A549 (cell line): ENCODE data around the gene SUPV3L1. TPM values are rescaled to one million over a fixed set of nuclear protein-coding genes. Genes with fewer than 3 reads are reported as not detected.

ENCODE experiments used
- ATAC-seq, 2 experiments: fragments of 200-7000 bp in 1 of 2; fragments of >200 bp in 1 of 2; cut with Nextera tagmentation in 1 of 2; cut with Tn5 transposase in 1 of 2; 3 replicates each; pipeline versions ENCODE4 v1.8.0 to v1.9.1; 2018 to 2020; ENCODE audit warnings: mild to moderate bottlenecking in 1 of 2, moderate library complexity in 1 of 2
- CTCF ChIA-PET: fragments of 300-600 bp; sonication (Branson Sonifier 250); formaldehyde crosslinking; extraction: SDS; loops from one replicate; lab custom pipeline; 2021; ENCODE audit warnings: antibody characterized with exemption, inconsistent platforms; lab: Yijun Ruan, JAX
- POLR2A ChIA-PET: fragments of 350-600 bp; formaldehyde crosslinking; extraction: SDS; loops from one replicate; lab custom pipeline; 2021; ENCODE audit warnings: antibody characterized with exemption, inconsistent platforms; lab: Yijun Ruan, JAX
- DNase-seq, 2 experiments: peaks; one replicate each; pipeline versions ENCODE4 v3.0.0 to v3.0.0-alpha.2; 2011 to 2016; ENCODE audit warnings: low read depth in 1 of 2, low spot score in 1 of 2
- FAIRE-seq: peaks from 2 replicates; lab custom pipeline; 2011; peaks lifted over from hg19 to GRCh38; lab: Jason Lieb, UNC
- H3K27ac ChIP-seq, 2 experiments: fragments of >200 bp; sonication (Bioruptor Twin); formaldehyde crosslinking; 3 replicates each; pipeline ENCODE4 v1.5.1; 2016 to 2017
- H3K4me1 ChIP-seq: fragments of >200 bp; sonication (Bioruptor Twin); formaldehyde crosslinking; 3 replicates; pipeline ENCODE4 v1.6.1; 2016
- H3K4me2 ChIP-seq: fragments of >200 bp; sonication (Bioruptor Twin); formaldehyde crosslinking; 3 replicates; pipeline ENCODE4 v1.6.1; 2016
- H3K4me3 ChIP-seq: fragments of >200 bp; sonication (Bioruptor Twin); formaldehyde crosslinking; 3 replicates; pipeline ENCODE4 v1.5.1; 2016
- H3K9me3 ChIP-seq: fragments of >200 bp; sonication (Bioruptor Twin); formaldehyde crosslinking; 3 replicates; pipeline ENCODE4 v1.6.1; 2016
- ATOH8 ChIP-seq: fragments of 250-450 bp; sonication (Bioruptor Pico); IDR thresholded peaks from 2 replicates; pipeline ENCODE4 v1.5.0; 2020; ENCODE audit warnings: low read depth, mild to moderate bottlenecking, moderate library complexity
- BCL3 ChIP-seq: fragments of >200 bp; sonication (Bioruptor Twin); formaldehyde crosslinking; IDR thresholded peaks from 3 replicates; pipeline ENCODE4 v1.6.1; 2016
- CBX2 ChIP-seq: fragments of 200-600 bp; sonication (generic); IDR thresholded peaks from 2 replicates; pipeline ENCODE4 v1.6.1; 2016; ENCODE audit warnings: low read depth, mild to moderate bottlenecking, borderline replicate concordance
- CEBPB ChIP-seq, 2 experiments: fragments of >200 bp in 1 of 2; sonication (Bioruptor Twin) in 1 of 2; formaldehyde crosslinking in 1 of 2; IDR thresholded peaks; 2 replicates each; pipeline ENCODE4 v1.6.1; 2012 to 2016
- CHD2 ChIP-seq: fragments of 150-350 bp; IDR thresholded peaks from 2 replicates; pipeline ENCODE4 v1.6.1; 2014; ENCODE audit warnings: low read length; ENCODE audit not compliant: partially characterized antibody
- E2F6 ChIP-seq: IDR thresholded peaks from 2 replicates; pipeline ENCODE4 v1.6.1; 2012; ENCODE audit warnings: low read depth, borderline replicate concordance
- HEYL ChIP-seq: fragments of 250-450 bp; sonication (Bioruptor Pico); IDR thresholded peaks from 2 replicates; pipeline ENCODE4 v1.8.0; 2021; ENCODE audit warnings: mild to moderate bottlenecking, moderate library complexity
- HOXA7 ChIP-seq: fragments of 250-450 bp; sonication (Bioruptor Pico); IDR thresholded peaks from 2 replicates; pipeline ENCODE4 v1.5.0; 2020; ENCODE audit warnings: mild to moderate bottlenecking, moderate library complexity
- HOXB5 ChIP-seq: fragments of 250-450 bp; sonication (Bioruptor Pico); IDR thresholded peaks from 2 replicates; pipeline ENCODE4 v1.5.0; 2020; ENCODE audit warnings: mild to moderate bottlenecking, moderate library complexity
- JUNB ChIP-seq: fragments of >200 bp; sonication (Bioruptor Twin); formaldehyde crosslinking; IDR thresholded peaks from 2 replicates; pipeline ENCODE4 v1.6.1; 2016
- NR3C1 ChIP-seq: fragments of >200 bp; sonication (Bioruptor Twin); formaldehyde crosslinking; IDR thresholded peaks from 3 replicates; pipeline ENCODE4 v1.6.1; 2017
- PBX3 ChIP-seq: IDR thresholded peaks from 2 replicates; pipeline ENCODE4 v1.6.1; 2012
- RAD21 ChIP-seq, 2 experiments: fragments of >200 bp in 1 of 2; sonication (Bioruptor Twin) in 1 of 2; formaldehyde crosslinking in 1 of 2; IDR thresholded peaks in 1 of 2; conservative IDR thresholded peaks in 1 of 2; 2 replicates in 1 of 2; 3 replicates in 1 of 2; pipeline ENCODE4 v1.6.1; 2012 to 2018; ENCODE audit warnings: inconsistent platforms in 1 of 2
- REST ChIP-seq: fragments of 200-600 bp; sonication (generic); IDR thresholded peaks from 2 replicates; pipeline ENCODE4 v1.6.1; 2016; ENCODE audit warnings: antibody characterized with exemption, mild to moderate bottlenecking, moderate library complexity
- USF2 ChIP-seq: fragments of 450-650 bp; IDR thresholded peaks from 2 replicates; pipeline ENCODE4 v1.6.1; 2014; ENCODE audit warnings: antibody characterized with exemption
- ZC3H11A ChIP-seq: fragments of 450-650 bp; IDR thresholded peaks from 2 replicates; pipeline ENCODE4 v1.6.1; 2014; ENCODE audit warnings: antibody characterized with exemption, mild to moderate bottlenecking
- ZNF302 ChIP-seq: fragments of 250-450 bp; sonication (Bioruptor Pico); IDR thresholded peaks from 2 replicates; pipeline ENCODE4 v1.9.0; 2021; ENCODE audit warnings: inconsistent platforms, mild to moderate bottlenecking, moderate library complexity
- WGBS: methylation state at CpG from one replicate; pipeline ENCODE4 v1.1.6; 2017; ENCODE audit errors: missing lambda C conversion rate; 5-methylcytosine and 5-hydroxymethylcytosine counted together
- polyA plus RNA-seq, 4 experiments: library from polyadenylated mRNA; depleted of rRNA in 3 of 4; stranded (reverse); fragments of >200 nt; fragmentation: RNase III in 1 of 4; extraction: RNeasy Plus Mini Kit Qiagen cat#74134 plus additional on column Dnase treatment in 1 of 4; gene quantifications; 2 replicates in 3 of 4; 3 replicates in 1 of 4; pipeline ENCODE4 v1.2.3, GENCODE V29; 2011 to 2017

The SUPV3L1 gene
- polyA plus RNA-seq, 2 of the 4 experiments (the other 2 are of a cell fraction) = 31.9 to 57.4 TPM

- Histone ChIP-seq H3K27ac (no peak overlapping the region), H3K4me2 (no peak overlapping the region), H3K4me1 (no peaks in the 10 kb centered on the region; the same call in 2 of the 3 replicates), H3K4me3 (no peak overlapping the region), H3K9me3 (no peaks in the 10 kb centered on the region)
- CTCF ChIA-PET = interaction anchor here (0.6 to 21.3 kb wide), 7 partner anchors 24 to 455 kb away, joined by 3 to 424 read pairs (median 3); no protein-coding TSS in a partner anchor
- POLR2A ChIA-PET = interaction anchor here (0.6 kb wide), 1 partner anchor 264 kb away, joined by 3 read pairs; no protein-coding TSS in a partner anchor
- ATAC-seq (no peak), DNase-seq (no peak), FAIRE-seq (no peak)
- WGBS = 85% methylated on average over 11 of the region's 11 CpGs
- no peak for TF ChIP-seq E2F6
- no peak for TF ChIP-seq RAD21 (conservative IDR thresholded peaks at IDR 0.05 in 1 of 2, IDR thresholded peaks at IDR 0.05 in 1 of 2)
- TF ChIP-seq JUNB = no peak
- TF ChIP-seq HOXB5 (CRISPR knock-in tag) = no peak
- no peak for TF ChIP-seq REST
- no peak for TF ChIP-seq NR3C1
- no peak for TF ChIP-seq ZNF302
- TF ChIP-seq ATOH8 = no peak
Measured at GRCh38 chr10:69242040-69242851, 62.2 kb downstream of the SUPV3L1 start.

GRCh38 chr10:69242852-69243212 lies 62.8 kb downstream of the SUPV3L1 start:
- POLR2A ChIA-PET = interaction anchor here (0.6 to 0.9 kb wide), 3 partner anchors 40 to 265 kb away, joined by 3 read pairs; no protein-coding TSS in a partner anchor
- Histone ChIP-seq H3K4me1 (no peaks in the 10 kb centered on the region; the same call in 2 of the 3 replicates), H3K27ac (no peak overlapping the region), H3K9me3 (no peaks in the 10 kb centered on the region), H3K4me3 (no peak overlapping the region), H3K4me2 (no peak overlapping the region)
- ATAC-seq (no peak), FAIRE-seq (no peak), DNase-seq (no peak)
- CTCF ChIA-PET = interaction anchor here (0.6 to 21.3 kb wide), 5 partner anchors 24 to 454 kb away, joined by 3 to 424 read pairs (median 4); no protein-coding TSS in a partner anchor
- TF ChIP-seq PBX3 = no peak
- 90% methylated on average over 5 of the region's 5 CpGs for WGBS

- H3K27ac ChIP-seq = no peak overlapping the region
- FAIRE-seq (no peak), DNase-seq (no peak)
- H3K4me3 ChIP-seq = no peak overlapping the region
- ChIA-PET POLR2A (interaction anchor here (0.5 to 0.9 kb wide), 3 partner anchors 40 to 165 kb away, joined by 3 to 6 read pairs (median 3); no protein-coding TSS in a partner anchor), CTCF (interaction anchor here (21.3 kb wide), 1 partner anchor 155 kb away, joined by 424 read pairs; no protein-coding TSS in a partner anchor)
- H3K4me1 ChIP-seq = no peaks in the 10 kb centered on the region
- no peak for TF ChIP-seq BCL3
- TF ChIP-seq CBX2 = no peak
- TF ChIP-seq CEBPB (IDR thresholded peaks at IDR 0.05) = no peak
- no peak for TF ChIP-seq ZC3H11A
- TF ChIP-seq USF2 = no peak
- TF ChIP-seq HEYL (CRISPR knock-in tag) = no peak
- no peak for TF ChIP-seq HOXB5 (CRISPR knock-in tag)
- TF ChIP-seq HOXA7 (CRISPR knock-in tag) = no peak
- no peak for TF ChIP-seq CHD2
- TF ChIP-seq, all 56 proteins: peak for 0
- Histone ChIP-seq H3K9me3 (no peaks in the 10 kb centered on the region), H3K4me2 (no peak overlapping the region)
- 96% methylated on average over 10 of the region's 10 CpGs for WGBS
- no peak for ATAC-seq
Measured at GRCh38 chr10:69243817-69244216, 63.8 kb downstream of the SUPV3L1 start.
